HCT116 (cell line): ENCODE data around the gene VMP1. TPM values are rescaled to one million over a fixed set of nuclear protein-coding genes. Genes with fewer than 3 reads are reported as not detected.

Source experiments
- ATAC-seq: fragments of 200-7000 bp; cut with Tn5 transposase; 2 replicates; pipeline ENCODE4 v1.9.1; 2020; ENCODE audit warnings: mild to moderate bottlenecking, moderate library complexity
- BruUV-seq: library from RNA; stranded (reverse); fragments of 400-500 nt; replicated peaks from 2 replicates; lab custom pipeline; 2021; lab: Mats Ljungman, UMichigan
- CTCF ChIA-PET: fragments of 300-600 bp; sonication (Branson Sonifier 250); formaldehyde crosslinking; loops from one replicate; lab custom pipeline; 2021; ENCODE audit warnings: antibody characterized with exemption; lab: Charles Lee
- POLR2A ChIA-PET: fragments of 300-600, 350-600 bp; sonication (Branson Sonifier 250); formaldehyde crosslinking; loops from one replicate; lab custom pipeline; 2021; ENCODE audit warnings: antibody characterized with exemption; lab: Charles Lee
- RAD21 ChIA-PET, 2 experiments: fragments of 300-600 bp; sonication (Branson Sonifier 250); formaldehyde crosslinking; loops; one replicate each; lab custom pipeline; 2023; ENCODE audit warnings: low total read pairs in 2 of 2; ENCODE audit not compliant: uncharacterized antibody in 2 of 2, unreplicated experiment in 2 of 2, low non-redundant PET in 1 of 2; lab: Charles Lee
- DNase-seq: peaks from one replicate; pipeline ENCODE4 v3.0.0-alpha.2; 2010; ENCODE audit warnings: low read depth, low spot score
- H2AFZ ChIP-seq: fragments of 200-600 bp; shearing (Covaris generic), sonication (generic); 2 replicates; pipeline ENCODE4 v1.6.1; 2017; ENCODE audit warnings: low read depth, mixed run types, mixed read lengths, antibody characterized with exemption, low read length; ENCODE audit not compliant: poor library complexity, severe bottlenecking
- H3K27ac ChIP-seq: 2 replicates; pipeline ENCODE4 v1.5.1; 2012; ENCODE audit warnings: low read depth, low read length
- H3K27me3 ChIP-seq: fragments of 200-600 bp; sonication (generic); 2 replicates; pipeline ENCODE4 v1.6.1; 2016; ENCODE audit warnings: mixed run types, low read length, mixed read lengths; ENCODE audit not compliant: insufficient read depth
- H3K36me3 ChIP-seq, 2 experiments: fragments of 200-500 bp in 1 of 2; fragments of 200-600 bp in 1 of 2; sonication (Bioruptor generic) in 1 of 2; sonication (generic) in 1 of 2; 2 replicates each; pipeline versions ENCODE4 v1.5.1 to v1.6.1; 2014 to 2016; ENCODE audit warnings: low read length in 2 of 2, inconsistent platforms in 1 of 2, mixed read lengths in 1 of 2, mixed run types in 1 of 2; ENCODE audit not compliant: insufficient read depth in 2 of 2, control insufficient read depth in 1 of 2
- H3K4me1 ChIP-seq, 2 experiments: fragments of 200-600 bp in 1 of 2; sonication (generic) in 1 of 2; 2 replicates each; pipeline versions ENCODE4 v1.5.1 to v1.6.1; 2012 to 2017; ENCODE audit warnings: low read length in 2 of 2, inconsistent platforms in 1 of 2, mild to moderate bottlenecking in 1 of 2, mixed read lengths in 1 of 2, mixed run types in 1 of 2, moderate library complexity in 1 of 2; ENCODE audit not compliant: insufficient read depth in 2 of 2, control insufficient read depth in 1 of 2
- H3K4me2 ChIP-seq: fragments of 200-600 bp; sonication (generic); 2 replicates; pipeline ENCODE4 v1.6.1; 2017; ENCODE audit warnings: mixed run types, low read length, mixed read lengths
- H3K4me3 ChIP-seq, 2 experiments: fragments of 200-600 bp in 1 of 2; sonication (generic) in 1 of 2; replicated peaks in 1 of 2; 2 replicates each; pipeline ENCODE4 v1.5.1; 2011 to 2016; ENCODE audit warnings: low read length in 2 of 2, control low read depth in 1 of 2, low read depth in 1 of 2, mild to moderate bottlenecking in 1 of 2, mixed read lengths in 1 of 2, mixed run types in 1 of 2
- H3K79me2 ChIP-seq: fragments of 200-600 bp; sonication (generic); 2 replicates; pipeline ENCODE4 v1.6.1; 2017; ENCODE audit warnings: mild to moderate bottlenecking, mixed run types, low read length, moderate library complexity, mixed read lengths; ENCODE audit not compliant: insufficient read depth
- H3K9ac ChIP-seq: fragments of 200-600 bp; sonication (generic); 2 replicates; pipeline ENCODE4 v1.6.1; 2016; ENCODE audit warnings: low read length, mixed read lengths
- H3K9me2 ChIP-seq: fragments of 200-600 bp; sonication (generic), shearing (Covaris generic); 2 replicates; pipeline ENCODE4 v1.6.1; 2017; ENCODE audit warnings: mixed run types, mild to moderate bottlenecking, moderate library complexity; ENCODE audit not compliant: insufficient read depth
- H3K9me3 ChIP-seq, 2 experiments: fragments of 200-500 bp in 1 of 2; fragments of 200-600 bp in 1 of 2; sonication (Bioruptor generic) in 1 of 2; sonication (generic) in 1 of 2; 2 replicates each; pipeline ENCODE4 v1.6.1; 2014 to 2017; ENCODE audit warnings: low read length in 2 of 2, mixed read lengths in 2 of 2, inconsistent platforms in 1 of 2, low read depth in 1 of 2, mild to moderate bottlenecking in 1 of 2, mixed run types in 1 of 2, moderate library complexity in 1 of 2; ENCODE audit not compliant: control insufficient read depth in 1 of 2, insufficient read depth in 1 of 2
- H4K20me1 ChIP-seq: fragments of 200-600 bp; sonication (generic), shearing (Covaris generic); 2 replicates; pipeline ENCODE4 v1.6.1; 2017; ENCODE audit warnings: mixed run types, mild to moderate bottlenecking, moderate library complexity; ENCODE audit not compliant: insufficient read depth
- CBX3 ChIP-seq: IDR thresholded peaks from 2 replicates; pipeline ENCODE4 v1.6.1; 2012; ENCODE audit warnings: low read depth
- CEBPB ChIP-seq: IDR thresholded peaks from 2 replicates; pipeline ENCODE4 v1.6.1; 2012; ENCODE audit warnings: low read depth
- EGR1 ChIP-seq: IDR thresholded peaks from 2 replicates; pipeline ENCODE4 v1.6.1; 2012; ENCODE audit warnings: low read depth
- ELF1 ChIP-seq: IDR thresholded peaks from 2 replicates; pipeline ENCODE4 v1.6.1; 2012; ENCODE audit warnings: low read depth, borderline replicate concordance
- EZH2phosphoT487 ChIP-seq: fragments of 200-600 bp; IDR thresholded peaks from 2 replicates; pipeline ENCODE4 v1.6.1; 2018; ENCODE audit warnings: antibody characterized with exemption, borderline replicate concordance
- FOSL1 ChIP-seq: IDR thresholded peaks from 2 replicates; pipeline ENCODE4 v1.6.1; 2012; ENCODE audit warnings: low read depth
- POLR2A ChIP-seq: IDR thresholded peaks from 2 replicates; pipeline ENCODE4 v1.7.0; 2011; ENCODE audit warnings: borderline replicate concordance; ENCODE audit not compliant: insufficient read depth, insufficient read length; ENCODE audit errors: extremely low read depth
- RAD21 ChIP-seq: IDR thresholded peaks from 2 replicates; pipeline ENCODE4 v1.6.1; 2012; ENCODE audit warnings: low read depth, mild to moderate bottlenecking
- SIN3A ChIP-seq: IDR thresholded peaks from 2 replicates; pipeline ENCODE4 v1.6.1; 2012; ENCODE audit warnings: low read depth
- SP1 ChIP-seq: IDR thresholded peaks from 2 replicates; pipeline ENCODE4 v1.6.1; 2012; ENCODE audit warnings: low read depth
- TCF7L2 ChIP-seq: IDR thresholded peaks from 2 replicates; pipeline ENCODE4 v1.7.0; 2011; ENCODE audit warnings: borderline replicate concordance, inconsistent platforms; ENCODE audit not compliant: insufficient read depth, insufficient read length; ENCODE audit errors: extremely low read depth
- YY1 ChIP-seq: IDR thresholded peaks from 2 replicates; pipeline ENCODE4 v1.6.1; 2011; ENCODE audit warnings: low read length, low read depth, moderate library complexity, mild to moderate bottlenecking; ENCODE audit not compliant: insufficient replicate concordance; ENCODE audit errors: extremely low read depth
- ZFX ChIP-seq: fragments of 450-650 bp; IDR thresholded peaks from 2 replicates; pipeline ENCODE4 v1.6.1; 2017
- ZNF274 ChIP-seq: fragments of 200-500 bp; sonication (Bioruptor generic); IDR thresholded peaks from 2 replicates; pipeline ENCODE4 v1.6.1; 2014; ENCODE audit warnings: mild to moderate bottlenecking, low read depth, low read length, inconsistent platforms
- intact Hi-C: fragments of 100-400 bp; cut with micrococcal nuclease; formaldehyde crosslinking; loops from 2 replicates; pipeline ENCODE4 v1.10.0; 2022
- total RNA-seq: library from RNA; stranded (reverse); gene quantifications from one replicate; pipeline ENCODE4 v1.2.1, GENCODE V29; 2021; ENCODE audit not compliant: unreplicated experiment
- TF ChIP-seq, protein P1 (sequence below), 3 experiments: fragments of 200-600 bp in 1 of 3; sonication (generic) in 1 of 3; IDR thresholded peaks in 2 of 3; conservative IDR thresholded peaks in 1 of 3; 2 replicates each; pipeline ENCODE4 v1.5.1; 2012 to 2017; ENCODE audit warnings: low read depth in 2 of 3, low read length in 2 of 3, antibody characterized with exemption in 1 of 3, borderline replicate concordance in 1 of 3, control low read depth in 1 of 3, mild to moderate bottlenecking in 1 of 3, mixed read lengths in 1 of 3, mixed run types in 1 of 3, moderate library complexity in 1 of 3; ENCODE audit not compliant: insufficient read depth in 1 of 3
- TF ChIP-seq, protein P2 (sequence below): IDR thresholded peaks from 2 replicates; pipeline ENCODE4 v1.6.1; 2012; ENCODE audit warnings: low read depth
- TF ChIP-seq, protein P3 (sequence below): IDR thresholded peaks from 2 replicates; pipeline ENCODE4 v1.6.1; 2012
- TF ChIP-seq, protein P4 (sequence below): IDR thresholded peaks from 2 replicates; pipeline ENCODE4 v1.6.1; 2011; ENCODE audit warnings: mild to moderate bottlenecking, low read length, moderate library complexity; ENCODE audit not compliant: insufficient replicate concordance; ENCODE audit errors: extremely low read depth

The VMP1 gene
- total RNA-seq, 1 experiment from 2014 or later: 366 TPM

DNA sequence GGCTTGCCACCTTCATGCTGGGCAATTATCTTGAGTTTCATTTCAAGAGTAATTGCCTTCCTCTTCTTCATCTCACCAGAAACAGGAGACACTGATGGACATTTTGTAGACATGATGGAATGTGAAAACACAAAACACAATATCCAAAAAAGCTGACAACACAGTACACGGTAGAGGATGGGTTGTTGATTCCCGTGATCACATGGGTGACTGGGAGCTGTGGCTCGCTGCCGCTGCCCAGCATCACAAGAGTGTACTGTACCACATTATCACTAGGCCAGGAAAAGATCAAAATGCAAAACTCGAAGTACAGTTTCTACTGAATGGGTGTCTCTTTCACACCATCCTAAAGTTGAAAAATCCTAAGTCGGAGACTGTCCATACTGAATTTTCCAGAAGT, 7.7 kb upstream of the VMP1 start:
- no peak overlapping the region for H3K9ac ChIP-seq
- no peak overlapping the region for H2AFZ ChIP-seq
- DNase-seq: no peak
- H4K20me1 ChIP-seq: peaks cover 86% of the 10 kb centered on the region
- H3K36me3 ChIP-seq: peaks cover 43 to 68% of the 10 kb centered on the region in 2 experiments
- peaks cover 100% of the 10 kb centered on the region for H3K79me2 ChIP-seq
- ChIA-PET RAD21 (no interaction called here), CTCF (no interaction called here), POLR2A (no interaction called here)
- ATAC-seq: no peak
- intact Hi-C loops: no loop called here
- H3K27me3 ChIP-seq: no peaks in the 10 kb centered on the region
- TF ChIP-seq, protein P1, sequence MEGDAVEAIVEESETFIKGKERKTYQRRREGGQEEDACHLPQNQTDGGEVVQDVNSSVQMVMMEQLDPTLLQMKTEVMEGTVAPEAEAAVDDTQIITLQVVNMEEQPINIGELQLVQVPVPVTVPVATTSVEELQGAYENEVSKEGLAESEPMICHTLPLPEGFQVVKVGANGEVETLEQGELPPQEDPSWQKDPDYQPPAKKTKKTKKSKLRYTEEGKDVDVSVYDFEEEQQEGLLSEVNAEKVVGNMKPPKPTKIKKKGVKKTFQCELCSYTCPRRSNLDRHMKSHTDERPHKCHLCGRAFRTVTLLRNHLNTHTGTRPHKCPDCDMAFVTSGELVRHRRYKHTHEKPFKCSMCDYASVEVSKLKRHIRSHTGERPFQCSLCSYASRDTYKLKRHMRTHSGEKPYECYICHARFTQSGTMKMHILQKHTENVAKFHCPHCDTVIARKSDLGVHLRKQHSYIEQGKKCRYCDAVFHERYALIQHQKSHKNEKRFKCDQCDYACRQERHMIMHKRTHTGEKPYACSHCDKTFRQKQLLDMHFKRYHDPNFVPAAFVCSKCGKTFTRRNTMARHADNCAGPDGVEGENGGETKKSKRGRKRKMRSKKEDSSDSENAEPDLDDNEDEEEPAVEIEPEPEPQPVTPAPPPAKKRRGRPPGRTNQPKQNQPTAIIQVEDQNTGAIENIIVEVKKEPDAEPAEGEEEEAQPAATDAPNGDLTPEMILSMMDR (IDR thresholded peaks at IDR 0.05 in 2 of 3, conservative IDR thresholded peaks at IDR 0.05 in 1 of 3; ENCODE audit: borderline replicate concordance in 1 of 3, insufficient read depth in 1 of 3, low read depth in 2 of 3, low read length in 2 of 3): no peak
- TF ChIP-seq, protein P2, sequence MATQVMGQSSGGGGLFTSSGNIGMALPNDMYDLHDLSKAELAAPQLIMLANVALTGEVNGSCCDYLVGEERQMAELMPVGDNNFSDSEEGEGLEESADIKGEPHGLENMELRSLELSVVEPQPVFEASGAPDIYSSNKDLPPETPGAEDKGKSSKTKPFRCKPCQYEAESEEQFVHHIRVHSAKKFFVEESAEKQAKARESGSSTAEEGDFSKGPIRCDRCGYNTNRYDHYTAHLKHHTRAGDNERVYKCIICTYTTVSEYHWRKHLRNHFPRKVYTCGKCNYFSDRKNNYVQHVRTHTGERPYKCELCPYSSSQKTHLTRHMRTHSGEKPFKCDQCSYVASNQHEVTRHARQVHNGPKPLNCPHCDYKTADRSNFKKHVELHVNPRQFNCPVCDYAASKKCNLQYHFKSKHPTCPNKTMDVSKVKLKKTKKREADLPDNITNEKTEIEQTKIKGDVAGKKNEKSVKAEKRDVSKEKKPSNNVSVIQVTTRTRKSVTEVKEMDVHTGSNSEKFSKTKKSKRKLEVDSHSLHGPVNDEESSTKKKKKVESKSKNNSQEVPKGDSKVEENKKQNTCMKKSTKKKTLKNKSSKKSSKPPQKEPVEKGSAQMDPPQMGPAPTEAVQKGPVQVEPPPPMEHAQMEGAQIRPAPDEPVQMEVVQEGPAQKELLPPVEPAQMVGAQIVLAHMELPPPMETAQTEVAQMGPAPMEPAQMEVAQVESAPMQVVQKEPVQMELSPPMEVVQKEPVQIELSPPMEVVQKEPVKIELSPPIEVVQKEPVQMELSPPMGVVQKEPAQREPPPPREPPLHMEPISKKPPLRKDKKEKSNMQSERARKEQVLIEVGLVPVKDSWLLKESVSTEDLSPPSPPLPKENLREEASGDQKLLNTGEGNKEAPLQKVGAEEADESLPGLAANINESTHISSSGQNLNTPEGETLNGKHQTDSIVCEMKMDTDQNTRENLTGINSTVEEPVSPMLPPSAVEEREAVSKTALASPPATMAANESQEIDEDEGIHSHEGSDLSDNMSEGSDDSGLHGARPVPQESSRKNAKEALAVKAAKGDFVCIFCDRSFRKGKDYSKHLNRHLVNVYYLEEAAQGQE: no peak
- TF ChIP-seq TCF7L2 (no peak), EZH2phosphoT487 (no peak), SIN3A (no peak; the same call in 1 of the 2 replicates), EGR1 (no peak), SP1 (no peak), ZNF274 (no peak), YY1 (no peak), CEBPB (no peak), ELF1 (no peak), RAD21 (no peak), FOSL1 (no peak), ZFX (no peak), CBX3 (no peak), POLR2A (no peak)
- TF ChIP-seq, protein P3, sequence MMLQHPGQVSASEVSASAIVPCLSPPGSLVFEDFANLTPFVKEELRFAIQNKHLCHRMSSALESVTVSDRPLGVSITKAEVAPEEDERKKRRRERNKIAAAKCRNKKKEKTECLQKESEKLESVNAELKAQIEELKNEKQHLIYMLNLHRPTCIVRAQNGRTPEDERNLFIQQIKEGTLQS: no peak
- TF ChIP-seq, protein P4, sequence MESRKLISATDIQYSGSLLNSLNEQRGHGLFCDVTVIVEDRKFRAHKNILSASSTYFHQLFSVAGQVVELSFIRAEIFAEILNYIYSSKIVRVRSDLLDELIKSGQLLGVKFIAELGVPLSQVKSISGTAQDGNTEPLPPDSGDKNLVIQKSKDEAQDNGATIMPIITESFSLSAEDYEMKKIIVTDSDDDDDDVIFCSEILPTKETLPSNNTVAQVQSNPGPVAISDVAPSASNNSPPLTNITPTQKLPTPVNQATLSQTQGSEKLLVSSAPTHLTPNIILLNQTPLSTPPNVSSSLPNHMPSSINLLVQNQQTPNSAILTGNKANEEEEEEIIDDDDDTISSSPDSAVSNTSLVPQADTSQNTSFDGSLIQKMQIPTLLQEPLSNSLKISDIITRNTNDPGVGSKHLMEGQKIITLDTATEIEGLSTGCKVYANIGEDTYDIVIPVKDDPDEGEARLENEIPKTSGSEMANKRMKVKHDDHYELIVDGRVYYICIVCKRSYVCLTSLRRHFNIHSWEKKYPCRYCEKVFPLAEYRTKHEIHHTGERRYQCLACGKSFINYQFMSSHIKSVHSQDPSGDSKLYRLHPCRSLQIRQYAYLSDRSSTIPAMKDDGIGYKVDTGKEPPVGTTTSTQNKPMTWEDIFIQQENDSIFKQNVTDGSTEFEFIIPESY: no peak
- H3K9me2 ChIP-seq: no peaks in the 10 kb centered on the region
- peaks cover 0 to 4% of the 10 kb centered on the region in 2 experiments; a peak in 1 of 4 replicates for H3K4me1 ChIP-seq
- no peak overlapping the region for H3K4me2 ChIP-seq
- no peak overlapping the region for H3K4me3 ChIP-seq
- no TSS peak for BruUV-seq
- H3K9me3 ChIP-seq: no peaks in the 10 kb centered on the region
- no peak overlapping the region for H3K27ac ChIP-seq
